Coronary artery (tissue), 2 donors: Measurements from ENCODE around the gene SH3TC1.

Experiments used
- DNase-seq: peaks from one replicate; pipeline ENCODE4 v3.0.0-alpha.2; 2017; ENCODE audit warnings: low spot score
- H3K27ac ChIP-seq, 2 donors: fragments of 200-600 bp; sonication (generic); one replicate each; pipeline ENCODE4 v1.5.1; 2016 to 2019
- H3K4me3 ChIP-seq: fragments of 200-600 bp; sonication (generic); 2 replicates; pipeline ENCODE4 v1.5.1; 2016; ENCODE audit warnings: mild to moderate bottlenecking, moderate library complexity
- TF ChIP-seq, protein P1 (sequence below): fragments of 200-600 bp; sonication (generic); IDR thresholded peaks from one replicate; pipeline ENCODE4 v1.5.1; 2019; ENCODE audit warnings: antibody characterized with exemption

Gene SH3TC1

DNA sequence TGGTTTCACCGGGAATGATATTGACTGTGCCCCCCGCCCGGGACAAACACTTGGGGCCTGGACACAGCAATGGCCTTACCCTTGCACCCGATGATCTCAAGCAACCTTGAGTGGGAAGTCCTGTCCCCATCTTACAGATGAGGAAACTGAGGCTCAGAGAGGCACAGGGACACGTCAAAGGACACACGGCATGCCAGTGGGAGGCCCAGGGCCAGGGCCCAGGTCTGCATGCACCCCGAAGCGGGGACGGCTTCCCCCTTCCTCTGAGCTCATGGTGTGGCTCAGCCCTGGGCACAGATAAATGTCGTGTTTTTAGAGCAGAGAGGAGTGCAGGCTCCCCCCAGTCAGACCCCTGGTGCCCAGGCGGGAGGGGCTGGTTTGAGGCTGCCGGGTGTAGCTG, 36.6 kb downstream of the SH3TC1 start:
- no peak overlapping the region for H3K4me3 ChIP-seq
- DNase-seq, result no peak
- no peak overlapping the region for H3K27ac ChIP-seq
- TF ChIP-seq, protein P1, sequence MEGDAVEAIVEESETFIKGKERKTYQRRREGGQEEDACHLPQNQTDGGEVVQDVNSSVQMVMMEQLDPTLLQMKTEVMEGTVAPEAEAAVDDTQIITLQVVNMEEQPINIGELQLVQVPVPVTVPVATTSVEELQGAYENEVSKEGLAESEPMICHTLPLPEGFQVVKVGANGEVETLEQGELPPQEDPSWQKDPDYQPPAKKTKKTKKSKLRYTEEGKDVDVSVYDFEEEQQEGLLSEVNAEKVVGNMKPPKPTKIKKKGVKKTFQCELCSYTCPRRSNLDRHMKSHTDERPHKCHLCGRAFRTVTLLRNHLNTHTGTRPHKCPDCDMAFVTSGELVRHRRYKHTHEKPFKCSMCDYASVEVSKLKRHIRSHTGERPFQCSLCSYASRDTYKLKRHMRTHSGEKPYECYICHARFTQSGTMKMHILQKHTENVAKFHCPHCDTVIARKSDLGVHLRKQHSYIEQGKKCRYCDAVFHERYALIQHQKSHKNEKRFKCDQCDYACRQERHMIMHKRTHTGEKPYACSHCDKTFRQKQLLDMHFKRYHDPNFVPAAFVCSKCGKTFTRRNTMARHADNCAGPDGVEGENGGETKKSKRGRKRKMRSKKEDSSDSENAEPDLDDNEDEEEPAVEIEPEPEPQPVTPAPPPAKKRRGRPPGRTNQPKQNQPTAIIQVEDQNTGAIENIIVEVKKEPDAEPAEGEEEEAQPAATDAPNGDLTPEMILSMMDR, result no peak

DNA sequence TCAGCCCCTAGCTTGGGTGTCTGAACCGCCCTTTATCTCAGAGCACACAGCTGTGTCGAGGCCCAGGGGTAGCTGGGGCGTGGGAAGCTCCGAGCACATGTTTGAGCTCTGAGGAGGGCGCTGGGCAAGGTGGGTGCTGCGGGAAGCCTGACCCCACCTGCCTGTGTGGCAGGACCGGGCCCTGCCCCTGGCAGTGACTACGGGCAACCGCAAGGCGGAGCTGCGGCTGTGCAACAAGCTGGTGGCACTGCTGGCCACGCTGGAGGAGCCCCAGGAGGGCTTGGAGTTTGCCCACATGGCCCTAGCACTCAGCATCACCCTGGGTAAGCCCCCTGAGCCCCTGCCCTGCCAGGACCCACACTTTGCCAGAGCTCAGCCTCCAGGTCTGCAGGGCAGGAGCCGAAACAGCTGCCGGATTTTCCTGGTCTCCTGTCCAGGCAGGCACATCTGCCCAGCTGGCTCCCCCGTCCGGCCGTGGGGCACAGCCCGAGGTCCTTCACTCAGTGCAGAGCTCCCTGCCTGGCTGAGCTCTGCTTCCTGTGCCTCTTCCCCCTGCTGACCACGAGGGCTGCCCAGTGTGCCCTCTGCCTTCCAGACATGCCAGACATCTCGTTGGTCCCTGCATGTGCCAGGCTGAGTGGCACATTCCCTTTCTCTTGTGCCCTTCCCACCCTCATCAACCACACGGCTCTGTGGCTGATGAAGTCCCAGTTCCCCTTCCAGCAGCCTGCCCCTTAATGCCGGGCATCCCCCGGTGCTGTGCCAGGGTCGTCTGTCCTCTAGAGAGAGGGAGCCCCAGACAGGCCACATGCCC, 37.2 kb downstream of the SH3TC1 start:
- no peak overlapping the region for H3K4me3 ChIP-seq
- DNase-seq, result no peak
- no peak overlapping the region for H3K27ac ChIP-seq
- TF ChIP-seq, protein P1, result no peak

DNA sequence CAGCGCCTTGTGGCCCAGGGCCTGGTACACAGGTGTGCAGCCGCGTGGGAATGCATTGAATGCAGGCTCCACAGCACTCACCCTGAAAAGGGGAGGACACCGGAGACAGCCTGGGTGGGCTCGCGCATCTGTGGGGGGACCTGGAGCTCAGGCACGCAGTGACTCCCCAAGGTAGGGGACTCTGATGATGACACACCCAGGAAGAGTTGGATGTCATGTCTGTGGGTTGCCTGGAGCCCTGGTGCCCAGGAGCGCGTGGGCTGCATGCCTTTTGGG, 37.8 kb downstream of the SH3TC1 start:
- no peak overlapping the region for H3K4me3 ChIP-seq
- DNase-seq, result no peak
- TF ChIP-seq, protein P1, result no peak
- H3K27ac ChIP-seq, result no peak overlapping the region

DNA sequence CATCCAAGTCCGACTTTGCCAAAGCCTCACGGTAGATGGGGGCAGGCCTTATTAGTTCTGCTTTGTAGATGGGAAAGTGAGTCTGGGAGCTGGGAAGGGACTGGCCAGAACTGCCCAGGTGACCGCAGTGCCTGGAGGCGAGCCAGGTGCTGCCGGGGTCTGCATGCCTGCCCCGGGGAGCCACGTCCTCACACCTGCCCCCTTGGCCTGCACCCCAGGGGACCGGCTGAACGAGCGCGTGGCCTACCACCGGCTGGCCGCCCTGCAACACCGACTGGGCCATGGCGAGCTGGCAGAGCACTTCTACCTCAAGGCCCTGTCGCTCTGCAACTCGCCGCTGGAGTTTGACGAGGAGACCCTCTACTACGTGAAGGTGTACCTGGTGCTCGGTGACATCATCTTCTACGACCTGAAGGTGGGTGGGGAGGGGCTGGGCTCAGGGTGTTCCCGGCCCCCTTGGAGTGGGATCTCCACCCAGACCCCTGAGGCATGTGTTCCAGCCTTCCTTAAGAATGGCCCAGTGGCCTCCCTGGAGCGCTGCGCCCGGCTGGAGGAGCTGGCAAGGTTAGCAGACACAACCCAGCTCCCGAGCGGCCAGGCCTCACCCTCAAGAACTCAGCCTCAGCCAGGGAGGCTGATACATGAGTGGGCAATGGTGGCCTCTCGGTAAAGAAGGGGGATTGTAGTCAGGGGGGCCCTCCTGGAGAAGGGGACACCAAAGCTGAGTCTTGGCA, 38.3 kb downstream of the SH3TC1 start:
- no peak overlapping the region for H3K27ac ChIP-seq
- TF ChIP-seq, protein P1, result no peak
- no peak overlapping the region for H3K4me3 ChIP-seq
- no peak for DNase-seq

DNA sequence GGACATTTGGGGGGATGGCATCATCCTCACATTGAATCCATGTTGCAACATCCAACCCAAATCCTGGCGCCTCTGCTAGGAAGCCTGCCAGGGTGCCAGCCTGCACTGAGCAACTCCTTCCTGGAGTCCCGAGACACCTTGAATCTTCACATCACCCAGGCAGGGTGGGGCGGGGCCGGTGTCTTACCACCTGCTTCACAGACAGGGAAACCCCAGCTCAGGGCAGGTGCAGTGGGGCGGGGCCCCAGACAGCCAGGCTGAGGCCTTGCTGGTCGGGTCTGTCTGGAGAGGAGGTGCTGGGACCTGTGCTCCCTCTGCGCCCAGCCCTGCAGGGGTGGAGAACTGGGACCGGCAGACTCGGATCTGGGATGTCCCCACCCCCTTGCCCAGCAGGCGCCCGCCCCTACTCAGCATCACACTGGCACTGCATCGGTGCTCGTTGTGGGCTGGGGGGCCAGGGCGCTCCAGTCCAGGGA, 39.0 kb downstream of the SH3TC1 start:
- TF ChIP-seq, protein P1, result no peak
- DNase-seq, result no peak
- Histone ChIP-seq H3K27ac (no peak overlapping the region), H3K4me3 (no peak overlapping the region)

DNA sequence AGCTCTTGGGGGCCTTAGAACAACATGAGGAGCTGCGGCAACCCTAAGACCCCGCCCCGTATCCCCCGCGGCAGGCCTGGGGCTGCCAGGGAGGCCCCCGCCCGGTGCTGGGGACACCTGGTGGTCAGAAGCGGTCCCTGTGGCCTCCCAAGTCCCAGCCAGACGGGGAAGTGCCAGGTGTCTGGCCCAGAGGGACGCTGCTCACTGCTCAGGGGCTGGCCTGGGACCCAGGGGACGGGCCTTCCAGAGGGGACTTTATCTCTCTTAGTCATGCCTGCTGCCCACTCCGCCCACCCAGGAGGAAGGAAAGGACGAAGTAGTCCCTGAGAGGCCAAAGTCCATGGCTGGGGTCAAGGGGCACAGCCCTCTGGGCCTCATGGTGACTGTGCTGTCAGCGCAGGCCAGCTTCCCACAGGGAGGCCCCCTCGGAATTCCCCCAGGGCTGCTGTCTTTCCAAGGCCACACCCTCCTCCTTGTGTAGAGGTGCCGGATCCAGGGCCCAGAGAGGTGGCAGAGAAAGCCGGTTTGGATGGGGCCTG, 39.5 kb downstream of the SH3TC1 start:
- no peak overlapping the region for H3K27ac ChIP-seq
- DNase-seq, result no peak
- TF ChIP-seq, protein P1, result no peak
- no peak overlapping the region for H3K4me3 ChIP-seq
